ENCODE results near the gene SARS2.

Gene SARS2

DNA sequence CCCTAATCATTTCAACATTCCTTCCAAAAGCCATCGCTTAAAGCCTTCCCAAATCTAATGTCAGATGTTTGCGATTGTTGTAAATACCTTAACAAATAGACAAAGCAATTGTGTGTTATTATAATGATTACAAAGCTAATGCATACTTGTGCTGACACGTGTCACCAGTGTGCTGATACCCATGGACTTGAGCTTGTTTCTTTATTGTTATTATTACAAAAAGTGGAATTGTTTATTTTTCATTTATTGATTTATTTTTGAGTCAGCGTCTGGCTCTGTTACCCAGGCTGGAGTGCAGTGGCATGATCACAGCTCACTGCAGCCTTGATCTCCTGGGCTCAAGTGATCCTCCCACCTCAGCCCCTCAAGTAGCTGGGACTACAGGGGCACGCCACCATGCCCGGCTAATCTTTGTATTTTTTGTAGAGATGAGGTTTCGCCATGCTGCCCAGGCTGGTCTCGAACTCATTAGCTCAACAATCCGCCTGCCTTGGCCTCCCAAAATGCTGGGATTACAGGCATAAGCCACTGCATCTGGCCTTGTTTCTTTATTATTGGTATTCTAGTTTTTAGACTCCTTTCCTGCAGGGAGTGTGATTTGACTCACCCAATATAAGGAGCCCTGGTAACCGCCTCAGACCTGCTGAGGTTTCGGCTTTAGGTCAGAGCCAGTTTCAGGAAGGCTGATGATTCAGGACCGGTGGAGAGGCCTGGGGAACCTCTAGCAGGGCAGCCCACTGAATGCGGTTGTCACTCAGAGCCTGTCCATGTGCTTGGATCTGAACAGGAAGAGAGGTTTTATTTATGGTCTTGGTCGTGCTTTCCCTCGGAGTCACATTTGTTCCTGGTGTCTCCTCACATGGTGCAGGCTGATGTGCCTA, 47.1 kb upstream of the SARS2 start:
- H4K20me1 ChIP-seq (ENCODE audit: control insufficient read depth, insufficient read depth, low read depth, low read length), result no peaks in the 10 kb centered on the region
- no peak overlapping the region for H3K27ac ChIP-seq (ENCODE audit: low read depth, low read length)
- H3K27me3 ChIP-seq (ENCODE audit: control insufficient read depth, low read length), result no peaks in the 10 kb centered on the region; the same call in 1 of the 2 replicates
- no peaks in the 10 kb centered on the region for H3K9me2 ChIP-seq (replicated peaks; ENCODE audit: control insufficient read depth, low read length)
- TF ChIP-seq EZH2phosphoT487 (IDR thresholded peaks at IDR 0.05; ENCODE audit: borderline replicate concordance, low read length), result no peak
- TF ChIP-seq, protein P1, sequence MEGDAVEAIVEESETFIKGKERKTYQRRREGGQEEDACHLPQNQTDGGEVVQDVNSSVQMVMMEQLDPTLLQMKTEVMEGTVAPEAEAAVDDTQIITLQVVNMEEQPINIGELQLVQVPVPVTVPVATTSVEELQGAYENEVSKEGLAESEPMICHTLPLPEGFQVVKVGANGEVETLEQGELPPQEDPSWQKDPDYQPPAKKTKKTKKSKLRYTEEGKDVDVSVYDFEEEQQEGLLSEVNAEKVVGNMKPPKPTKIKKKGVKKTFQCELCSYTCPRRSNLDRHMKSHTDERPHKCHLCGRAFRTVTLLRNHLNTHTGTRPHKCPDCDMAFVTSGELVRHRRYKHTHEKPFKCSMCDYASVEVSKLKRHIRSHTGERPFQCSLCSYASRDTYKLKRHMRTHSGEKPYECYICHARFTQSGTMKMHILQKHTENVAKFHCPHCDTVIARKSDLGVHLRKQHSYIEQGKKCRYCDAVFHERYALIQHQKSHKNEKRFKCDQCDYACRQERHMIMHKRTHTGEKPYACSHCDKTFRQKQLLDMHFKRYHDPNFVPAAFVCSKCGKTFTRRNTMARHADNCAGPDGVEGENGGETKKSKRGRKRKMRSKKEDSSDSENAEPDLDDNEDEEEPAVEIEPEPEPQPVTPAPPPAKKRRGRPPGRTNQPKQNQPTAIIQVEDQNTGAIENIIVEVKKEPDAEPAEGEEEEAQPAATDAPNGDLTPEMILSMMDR (IDR thresholded peaks at IDR 0.05; ENCODE audit: low read depth, low read length, poor library complexity, severe bottlenecking), result no peak
- H3K36me3 ChIP-seq (ENCODE audit: control insufficient read depth, low read length), result no peaks in the 10 kb centered on the region
- H3K79me2 ChIP-seq (ENCODE audit: control insufficient read depth, low read length), result no peaks in the 10 kb centered on the region
- H3K4me1 ChIP-seq (ENCODE audit: control insufficient read depth, low read length), result no peaks in the 10 kb centered on the region
- no peaks in the 10 kb centered on the region for H3F3A ChIP-seq (ENCODE audit: control insufficient read depth, insufficient read depth)
- no peak overlapping the region for H3K4me3 ChIP-seq (ENCODE audit: low read length)
- peaks cover 9% of the 10 kb centered on the region; the same call in 1 of the 2 replicates for H3K9me3 ChIP-seq (ENCODE audit: control insufficient read depth, insufficient read depth, low read length)
- no peak overlapping the region for H3K4me2 ChIP-seq (ENCODE audit: low read length)

DNA sequence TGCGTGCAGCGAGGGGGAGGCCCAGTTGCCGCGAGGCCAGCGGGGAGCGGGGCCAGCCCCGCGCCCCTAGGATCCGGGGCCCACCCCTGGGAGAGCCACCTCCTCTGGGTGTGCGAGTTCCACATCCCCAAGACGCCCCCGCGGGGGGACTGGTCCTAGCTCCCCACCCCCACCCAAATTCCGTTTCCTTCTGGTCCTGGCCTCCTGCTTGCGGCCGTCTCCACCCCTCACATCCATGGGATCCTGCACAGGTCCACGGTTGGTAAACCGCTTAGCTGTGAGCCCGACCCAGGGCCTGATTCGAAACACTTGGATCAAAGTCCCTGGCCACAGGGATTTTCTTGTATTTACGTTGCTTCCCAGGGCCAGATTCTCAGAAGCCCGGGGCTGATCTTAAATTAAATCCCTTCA, 45.3 kb upstream of the SARS2 start:
- TF ChIP-seq EZH2phosphoT487 (IDR thresholded peaks at IDR 0.05; ENCODE audit: borderline replicate concordance, low read length), result no peak
- TF ChIP-seq, protein P1 (IDR thresholded peaks at IDR 0.05; ENCODE audit: low read depth, low read length, poor library complexity, severe bottlenecking), result no peak
- Histone ChIP-seq H4K20me1 (ENCODE audit: control insufficient read depth, insufficient read depth, low read depth, low read length) (no peaks in the 10 kb centered on the region), H3K4me3 (ENCODE audit: low read length) (no peak overlapping the region), H3K79me2 (ENCODE audit: control insufficient read depth, low read length) (no peaks in the 10 kb centered on the region), H3K4me1 (ENCODE audit: control insufficient read depth, low read length) (no peaks in the 10 kb centered on the region), H3K27me3 (ENCODE audit: control insufficient read depth, low read length) (no peaks in the 10 kb centered on the region; the same call in 1 of the 2 replicates), H3K27ac (ENCODE audit: low read depth, low read length) (no peak overlapping the region), H3K9me3 (ENCODE audit: control insufficient read depth, insufficient read depth, low read length) (peaks cover 6% of the 10 kb centered on the region; the same call in 1 of the 2 replicates), H3K4me2 (ENCODE audit: low read length) (no peak overlapping the region), H3K9me2 (replicated peaks; ENCODE audit: control insufficient read depth, low read length) (no peaks in the 10 kb centered on the region), H3F3A (ENCODE audit: control insufficient read depth, insufficient read depth) (no peaks in the 10 kb centered on the region), H3K36me3 (ENCODE audit: control insufficient read depth, low read length) (no peaks in the 10 kb centered on the region)

DNA sequence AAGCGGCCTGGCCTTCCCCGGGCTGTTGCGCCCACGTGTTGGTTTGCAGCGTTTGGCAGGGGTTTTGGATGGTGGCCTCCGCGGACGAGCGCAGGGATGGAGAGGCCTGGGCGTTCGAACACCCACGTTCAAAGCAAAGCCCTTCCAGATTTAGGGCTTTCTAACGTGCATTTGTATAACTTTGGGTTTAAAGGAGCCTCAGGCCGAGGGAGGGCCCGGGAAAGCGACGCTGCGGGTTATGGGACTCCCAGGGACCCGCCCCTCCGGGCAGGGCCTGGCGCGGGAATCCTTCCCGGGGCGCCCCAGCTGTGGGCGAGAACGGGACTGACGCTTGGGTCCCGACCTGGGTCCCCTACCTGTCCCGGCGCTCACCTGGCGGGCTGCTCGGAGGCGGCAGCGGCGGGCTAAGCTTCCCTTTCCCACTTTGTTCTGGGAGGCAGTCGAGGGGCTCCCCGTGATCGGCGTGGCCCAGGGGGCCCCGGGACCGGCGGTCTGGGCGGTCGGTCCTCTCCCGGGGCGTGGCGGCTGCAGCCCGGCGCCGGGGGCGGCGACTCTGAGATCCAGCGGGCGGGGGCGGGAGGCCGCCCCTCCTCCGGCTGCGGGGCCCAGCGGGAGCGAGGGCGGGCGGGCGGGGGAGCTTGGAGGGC, 44.8 kb upstream of the SARS2 start, which contains the start of gene FBXO17:
Gene FBXO17 (minus strand): TSS at position 529 of the 647 bp plus-strand sequence. CDS start 25,423 bp downstream, outside the sequence.
- Histone ChIP-seq H3K27ac (ENCODE audit: low read depth, low read length) (no peak within 1 kb of the TSS), H3K4me3 (ENCODE audit: low read length) (no peak within 1 kb of the TSS), H3K79me2 (ENCODE audit: control insufficient read depth, low read length) (no peaks in the 10 kb centered on the region), H3K36me3 (ENCODE audit: control insufficient read depth, low read length) (no peaks in the 10 kb centered on the region), H3K4me1 (ENCODE audit: control insufficient read depth, low read length) (no peaks in the 10 kb centered on the region), H4K20me1 (ENCODE audit: control insufficient read depth, insufficient read depth, low read depth, low read length) (no peaks in the 10 kb centered on the region), H3K9me2 (replicated peaks; ENCODE audit: control insufficient read depth, low read length) (no peaks in the 10 kb centered on the region), H3K27me3 (ENCODE audit: control insufficient read depth, low read length) (no peaks in the 10 kb centered on the region; the same call in 1 of the 2 replicates), H3K9me3 (ENCODE audit: control insufficient read depth, insufficient read depth, low read length) (peaks cover under 1% of the 10 kb centered on the region; the same call in 1 of the 2 replicates), H3K4me2 (ENCODE audit: low read length) (no peak within 1 kb of the TSS), H3F3A (ENCODE audit: control insufficient read depth, insufficient read depth) (no peaks in the 10 kb centered on the region)
- no peak for TF ChIP-seq EZH2phosphoT487 (IDR thresholded peaks at IDR 0.05; ENCODE audit: borderline replicate concordance, low read length)
- TF ChIP-seq, protein P1 (IDR thresholded peaks at IDR 0.05; ENCODE audit: low read depth, low read length, poor library complexity, severe bottlenecking), result no peak
